WTC11 (cell line): Measurements from ENCODE around the gene CAMTA1. TPM values are rescaled to one million over a fixed set of nuclear protein-coding genes. Genes with fewer than 3 reads are reported as not detected.
A peak's percentile ranks its signal among the peaks of the same experiment; 100 is the strongest.

Experiments used
- ATAC-seq: fragments of 200-7000 bp; cut with Tn5 transposase; 2 replicates; pipeline ENCODE4 v1.10.0; 2021; ENCODE audit warnings: mild to moderate bottlenecking, moderate library complexity
- CTCF ChIA-PET: fragments of 300-600 bp; sonication (Branson Sonifier 250); formaldehyde crosslinking; loops from one replicate; lab custom pipeline; 2021; ENCODE audit warnings: antibody characterized with exemption; lab: Charles Lee
- POLR2A ChIA-PET: fragments of 350-600 bp; sonication (Branson Sonifier 250); formaldehyde crosslinking; loops from one replicate; lab custom pipeline; 2021; ENCODE audit warnings: antibody characterized with exemption; lab: Charles Lee
- DNase-seq: peaks from one replicate; pipeline ENCODE4 v3.0.0; 2021; ENCODE audit warnings: low spot score
- H3K27ac Mint-ChIP-seq: 2 replicates; pipeline ENCODE4 v1.8.0; 2021; ENCODE audit warnings: mixed read lengths
- H3K27me3 Mint-ChIP-seq: 2 replicates; pipeline ENCODE4 v1.8.0; 2021; ENCODE audit warnings: low read depth, mild to moderate bottlenecking, moderate library complexity, mixed read lengths
- H3K36me3 Mint-ChIP-seq: 2 replicates; pipeline ENCODE4 v1.8.0; 2021; ENCODE audit warnings: mixed read lengths
- H3K4me1 Mint-ChIP-seq: 2 replicates; pipeline ENCODE4 v1.8.0; 2022; ENCODE audit warnings: mixed read lengths
- H3K4me3 Mint-ChIP-seq: 2 replicates; pipeline ENCODE4 v1.8.0; 2021; ENCODE audit warnings: mild to moderate bottlenecking, moderate library complexity, mixed read lengths
- H3K9me3 Mint-ChIP-seq: 2 replicates; pipeline ENCODE4 v1.8.0; 2021; ENCODE audit warnings: mixed read lengths
- ATF1 ChIP-seq: sonication (generic); formaldehyde crosslinking; IDR thresholded peaks from 2 replicates; pipeline ENCODE4 v1.8.1; 2023; ENCODE audit warnings: mild to moderate bottlenecking, moderate library complexity, missing genetic modification reagents
- CREB1 ChIP-seq: sonication (generic); formaldehyde crosslinking; IDR thresholded peaks from 2 replicates; pipeline ENCODE4 v1.8.0; 2023; ENCODE audit warnings: mild to moderate bottlenecking, missing genetic modification reagents
- ESRRA ChIP-seq: sonication (generic); formaldehyde crosslinking; IDR thresholded peaks from 2 replicates; pipeline ENCODE4 v1.8.1; 2022; ENCODE audit warnings: mild to moderate bottlenecking, missing genetic modification reagents, borderline replicate concordance
- GRHL2 ChIP-seq: fragments of 250-450 bp; sonication (Bioruptor Pico); IDR thresholded peaks from 2 replicates; pipeline ENCODE4 v1.8.0; 2022; ENCODE audit warnings: mild to moderate bottlenecking, moderate library complexity; ENCODE audit not compliant: insufficient replicate concordance, severe bottlenecking
- HMGA2 ChIP-seq: fragments of 250-450 bp; sonication (Bioruptor Pico); IDR thresholded peaks from 2 replicates; pipeline ENCODE4 v1.4.0; 2021; ENCODE audit warnings: mild to moderate bottlenecking, moderate library complexity
- MYBL2 ChIP-seq: sonication (generic); formaldehyde crosslinking; IDR thresholded peaks from 2 replicates; pipeline ENCODE4 v1.8.1; 2023; ENCODE audit warnings: mild to moderate bottlenecking, moderate library complexity, missing genetic modification reagents
- NFATC4 ChIP-seq: fragments of 250-450 bp; sonication (Bioruptor Pico); IDR thresholded peaks from 2 replicates; pipeline ENCODE4 v1.9.0; 2021; ENCODE audit warnings: mild to moderate bottlenecking
- NR2C2 ChIP-seq: sonication (generic); formaldehyde crosslinking; IDR thresholded peaks from 2 replicates; pipeline ENCODE4 v1.8.0; 2022; ENCODE audit warnings: mild to moderate bottlenecking, missing genetic modification reagents
- PRDM15 ChIP-seq: sonication (generic); formaldehyde crosslinking; IDR thresholded peaks from 2 replicates; pipeline ENCODE4 v1.8.0; 2022; ENCODE audit warnings: missing genetic modification reagents
- PRRX2 ChIP-seq: fragments of 250-450 bp; sonication (Bioruptor Pico); IDR thresholded peaks from 2 replicates; pipeline ENCODE4 v1.8.0; 2021; ENCODE audit warnings: mild to moderate bottlenecking
- ZSCAN18 ChIP-seq: fragments of 250-450 bp; sonication (Bioruptor Pico); IDR thresholded peaks from 2 replicates; pipeline ENCODE4 v2.1.2; 2022; ENCODE audit warnings: mild to moderate bottlenecking, moderate library complexity
- total RNA-seq: library from RNA; stranded (reverse); gene quantifications from 3 replicates; pipeline ENCODE4 v1.2.3, GENCODE V29; 2021
- TF ChIP-seq, protein P1 (sequence below): fragments of 250-450 bp; sonication (Bioruptor Pico); conservative IDR thresholded peaks from 2 replicates; pipeline ENCODE4 v1.9.0; 2021; ENCODE audit warnings: mild to moderate bottlenecking
- TF ChIP-seq, protein P2 (sequence below): sonication (generic); formaldehyde crosslinking; IDR thresholded peaks from 2 replicates; pipeline ENCODE4 v1.8.1; 2023; ENCODE audit warnings: mild to moderate bottlenecking, missing genetic modification reagents
- TF ChIP-seq, protein P3 (sequence below): sonication (generic); formaldehyde crosslinking; IDR thresholded peaks from 2 replicates; pipeline ENCODE4 v1.8.0; 2022; ENCODE audit warnings: mild to moderate bottlenecking, missing genetic modification reagents
- TF ChIP-seq, protein P4 (sequence below): sonication (generic); formaldehyde crosslinking; IDR thresholded peaks from 2 replicates; pipeline ENCODE4 v1.8.0; 2023; ENCODE audit warnings: mild to moderate bottlenecking, missing genetic modification reagents

The CAMTA1 gene
- total RNA-seq, 1 experiment from 2014 or later = 86.4 TPM

DNA sequence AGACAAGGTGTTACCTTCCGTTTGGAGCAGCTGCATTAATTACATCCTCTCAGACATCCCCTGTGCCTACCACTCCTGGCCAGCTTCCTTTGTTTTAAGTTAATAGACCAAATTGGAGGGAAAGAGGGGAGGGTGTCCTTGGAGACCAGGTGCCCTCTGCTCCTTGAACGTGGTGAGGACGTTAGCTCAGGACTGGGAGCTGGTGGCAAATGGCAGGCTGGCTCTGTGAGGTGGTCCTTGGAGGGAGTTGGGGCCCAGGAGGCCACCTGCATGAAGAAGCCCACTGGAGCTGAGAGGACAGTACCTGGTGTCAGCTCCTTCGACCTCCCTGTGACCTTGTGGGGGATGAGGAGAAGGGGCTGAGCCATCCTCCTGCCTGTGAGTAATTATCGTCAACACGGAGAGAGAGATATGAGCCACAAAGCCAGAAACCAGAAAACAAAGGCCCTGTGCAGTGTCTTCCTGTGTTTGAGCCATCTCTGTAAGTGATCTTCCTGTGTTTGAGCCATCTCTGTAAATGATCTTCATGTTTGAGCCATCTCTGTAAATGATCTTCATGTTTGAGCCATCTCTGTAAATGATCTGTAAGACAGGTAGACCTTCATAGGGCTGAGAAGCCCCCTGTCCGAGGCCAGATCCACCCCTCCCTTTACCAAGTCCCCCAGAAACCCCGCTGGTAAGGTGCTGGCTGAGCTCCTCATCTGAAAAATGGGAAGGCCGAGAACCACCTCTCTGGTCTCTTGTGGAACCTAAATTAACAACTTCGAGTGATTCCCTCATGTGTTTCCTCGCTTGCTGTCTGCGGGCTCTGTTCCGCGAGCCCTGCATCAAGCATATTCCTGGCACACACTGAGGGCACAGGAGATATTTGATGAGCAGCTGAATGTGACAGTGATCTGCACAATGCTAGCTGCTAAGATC, 126.0 kb downstream of the CAMTA1 start:
- POLR2A ChIA-PET = no interaction called here
- DNase-seq = no peak
- no peak overlapping the region for H3K27ac Mint-ChIP-seq
- TF ChIP-seq NR2C2 (CRISPR knock-in tag) = no peak
- no peak for TF ChIP-seq ATF1 (CRISPR knock-in tag)
- no peak for TF ChIP-seq PRRX2 (CRISPR knock-in tag)
- TF ChIP-seq, protein P1, sequence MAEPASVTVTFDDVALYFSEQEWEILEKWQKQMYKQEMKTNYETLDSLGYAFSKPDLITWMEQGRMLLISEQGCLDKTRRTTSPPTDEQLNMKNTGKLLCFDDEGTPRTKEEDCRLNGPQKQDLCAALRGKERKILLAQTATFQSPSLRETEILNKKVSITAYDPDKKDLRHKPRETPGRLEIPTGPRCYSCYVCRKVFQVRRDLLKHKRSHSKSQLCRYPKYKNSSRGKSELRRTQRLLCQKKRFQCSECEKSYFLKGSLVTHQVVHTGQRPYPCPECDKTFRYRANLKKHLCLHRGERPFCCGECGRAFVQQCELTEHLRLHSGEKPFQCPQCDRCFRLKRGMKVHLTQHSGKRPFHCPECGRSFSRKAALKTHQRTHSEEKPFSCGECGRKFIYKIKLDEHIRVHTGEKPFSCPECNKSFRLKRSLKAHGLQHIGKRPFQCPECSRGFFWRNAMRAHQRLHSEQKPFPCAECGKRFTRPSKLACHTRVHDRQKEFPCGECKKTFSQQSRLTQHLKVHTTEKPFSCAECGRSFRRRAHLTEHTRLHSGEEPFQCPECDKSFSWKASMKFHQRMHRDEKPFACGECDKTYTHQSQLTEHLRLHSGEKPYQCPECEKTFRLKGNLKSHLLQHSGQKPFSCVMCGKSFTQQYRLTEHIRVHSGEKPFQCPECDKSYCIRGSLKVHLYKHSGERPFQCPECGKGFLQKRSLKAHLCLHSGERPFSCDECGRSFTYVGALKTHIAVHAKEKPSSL (CRISPR knock-in tag) = no peak
- TF ChIP-seq, protein P2, sequence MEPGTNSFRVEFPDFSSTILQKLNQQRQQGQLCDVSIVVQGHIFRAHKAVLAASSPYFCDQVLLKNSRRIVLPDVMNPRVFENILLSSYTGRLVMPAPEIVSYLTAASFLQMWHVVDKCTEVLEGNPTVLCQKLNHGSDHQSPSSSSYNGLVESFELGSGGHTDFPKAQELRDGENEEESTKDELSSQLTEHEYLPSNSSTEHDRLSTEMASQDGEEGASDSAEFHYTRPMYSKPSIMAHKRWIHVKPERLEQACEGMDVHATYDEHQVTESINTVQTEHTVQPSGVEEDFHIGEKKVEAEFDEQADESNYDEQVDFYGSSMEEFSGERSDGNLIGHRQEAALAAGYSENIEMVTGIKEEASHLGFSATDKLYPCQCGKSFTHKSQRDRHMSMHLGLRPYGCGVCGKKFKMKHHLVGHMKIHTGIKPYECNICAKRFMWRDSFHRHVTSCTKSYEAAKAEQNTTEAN = no peak
- TF ChIP-seq, protein P3, sequence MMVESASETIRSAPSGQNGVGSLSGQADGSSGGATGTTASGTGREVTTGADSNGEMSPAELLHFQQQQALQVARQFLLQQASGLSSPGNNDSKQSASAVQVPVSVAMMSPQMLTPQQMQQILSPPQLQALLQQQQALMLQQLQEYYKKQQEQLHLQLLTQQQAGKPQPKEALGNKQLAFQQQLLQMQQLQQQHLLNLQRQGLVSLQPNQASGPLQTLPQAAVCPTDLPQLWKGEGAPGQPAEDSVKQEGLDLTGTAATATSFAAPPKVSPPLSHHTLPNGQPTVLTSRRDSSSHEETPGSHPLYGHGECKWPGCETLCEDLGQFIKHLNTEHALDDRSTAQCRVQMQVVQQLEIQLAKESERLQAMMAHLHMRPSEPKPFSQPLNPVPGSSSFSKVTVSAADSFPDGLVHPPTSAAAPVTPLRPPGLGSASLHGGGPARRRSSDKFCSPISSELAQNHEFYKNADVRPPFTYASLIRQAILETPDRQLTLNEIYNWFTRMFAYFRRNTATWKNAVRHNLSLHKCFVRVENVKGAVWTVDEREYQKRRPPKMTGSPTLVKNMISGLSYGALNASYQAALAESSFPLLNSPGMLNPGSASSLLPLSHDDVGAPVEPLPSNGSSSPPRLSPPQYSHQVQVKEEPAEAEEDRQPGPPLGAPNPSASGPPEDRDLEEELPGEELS (CRISPR knock-in tag) = no peak
- no peak for ATAC-seq
- peaks cover 3% of the 10 kb centered on the region; the same call in 1 of the 2 replicates for H3K27me3 Mint-ChIP-seq
- H3K4me3 Mint-ChIP-seq = no peak overlapping the region
- CTCF ChIA-PET = interaction anchor here (1.2 to 2.1 kb wide), 3 partner anchors 52 to 210 kb away, joined by 4 to 7 read pairs (median 4); no protein-coding TSS in a partner anchor
- peaks cover 53% of the 10 kb centered on the region for H3K4me1 Mint-ChIP-seq
- peaks cover 5% of the 10 kb centered on the region for H3K9me3 Mint-ChIP-seq
- peaks cover 4% of the 10 kb centered on the region for H3K36me3 Mint-ChIP-seq

DNA sequence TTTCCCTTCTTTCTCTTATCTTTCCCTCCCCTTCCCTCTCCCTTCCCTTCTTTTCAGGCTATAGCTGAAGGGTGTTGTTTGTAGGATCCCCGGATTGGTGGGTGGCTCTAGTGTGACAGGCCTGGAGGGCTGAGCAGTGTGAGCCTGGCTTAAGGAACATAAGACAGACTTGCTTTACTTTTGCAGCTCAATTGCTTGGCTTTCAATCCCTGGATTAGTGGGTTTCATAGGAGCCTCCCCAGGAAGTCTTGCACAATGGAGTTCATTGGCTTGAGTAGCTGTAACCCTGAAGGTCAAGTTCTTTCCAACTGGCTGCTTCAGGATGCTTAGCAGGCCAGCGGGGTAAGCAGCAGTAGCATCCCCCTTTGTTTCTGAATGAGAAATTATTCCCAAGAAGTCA, 126.7 kb downstream of the CAMTA1 start:
- POLR2A ChIA-PET = no interaction called here
- DNase-seq (no peak), ATAC-seq (peak; percentile 40)
- peaks cover 46% of the 10 kb centered on the region for H3K4me1 Mint-ChIP-seq
- no peak for TF ChIP-seq PRDM15 (CRISPR knock-in tag)
- no peak overlapping the region for H3K4me3 Mint-ChIP-seq
- no peak overlapping the region for H3K27ac Mint-ChIP-seq
- H3K27me3 Mint-ChIP-seq = peaks cover 3% of the 10 kb centered on the region; the same call in 1 of the 2 replicates
- peaks cover 4% of the 10 kb centered on the region for H3K36me3 Mint-ChIP-seq
- CTCF ChIA-PET = interaction anchor here (0.6 to 2.1 kb wide), 4 partner anchors 43 to 158 kb away, joined by 3 to 7 read pairs (median 4); no protein-coding TSS in a partner anchor
- peaks cover 5% of the 10 kb centered on the region for H3K9me3 Mint-ChIP-seq

DNA sequence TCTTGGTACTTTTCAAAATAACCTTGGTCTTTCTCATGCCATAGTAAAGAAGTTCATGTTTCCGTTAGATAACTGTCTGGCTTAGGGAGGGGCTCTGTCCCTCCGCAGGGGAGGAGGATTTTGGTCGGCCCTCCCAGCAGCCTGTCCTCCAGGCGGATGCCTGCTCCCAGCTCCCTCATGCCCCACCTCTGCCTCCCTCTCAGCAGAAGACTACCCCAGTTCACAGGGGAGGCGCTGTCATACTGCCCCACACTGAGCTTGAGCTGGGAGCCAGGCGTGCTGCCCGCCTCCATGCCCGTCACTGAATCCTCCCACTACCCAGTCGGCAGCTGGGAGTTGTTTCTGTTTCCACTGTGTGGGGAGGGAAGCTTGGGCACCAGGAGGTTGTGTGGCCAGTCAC, 127.3 kb downstream of the CAMTA1 start:
- POLR2A ChIA-PET = no interaction called here
- H3K4me3 Mint-ChIP-seq = no peak overlapping the region
- no peak overlapping the region for H3K27ac Mint-ChIP-seq
- CTCF ChIA-PET = interaction anchor here (0.6 to 2.1 kb wide), 5 partner anchors 42 to 211 kb away, joined by 3 to 7 read pairs (median 3); partner anchors contain the start of gene DNAJC11
- peaks cover 42% of the 10 kb centered on the region for H3K4me1 Mint-ChIP-seq
- no peak for DNase-seq
- H3K27me3 Mint-ChIP-seq = peaks cover 3% of the 10 kb centered on the region; the same call in 1 of the 2 replicates
- peaks cover 5% of the 10 kb centered on the region for H3K9me3 Mint-ChIP-seq
- peak; percentile 54 for ATAC-seq
- peaks cover 4% of the 10 kb centered on the region for H3K36me3 Mint-ChIP-seq
- TF ChIP-seq GRHL2 (CRISPR knock-in tag) = no peak
- TF ChIP-seq CREB1 (CRISPR knock-in tag) = no peak
- TF ChIP-seq NFATC4 (CRISPR knock-in tag) = no peak
- no peak for TF ChIP-seq HMGA2 (CRISPR knock-in tag)
- TF ChIP-seq, protein P4, sequence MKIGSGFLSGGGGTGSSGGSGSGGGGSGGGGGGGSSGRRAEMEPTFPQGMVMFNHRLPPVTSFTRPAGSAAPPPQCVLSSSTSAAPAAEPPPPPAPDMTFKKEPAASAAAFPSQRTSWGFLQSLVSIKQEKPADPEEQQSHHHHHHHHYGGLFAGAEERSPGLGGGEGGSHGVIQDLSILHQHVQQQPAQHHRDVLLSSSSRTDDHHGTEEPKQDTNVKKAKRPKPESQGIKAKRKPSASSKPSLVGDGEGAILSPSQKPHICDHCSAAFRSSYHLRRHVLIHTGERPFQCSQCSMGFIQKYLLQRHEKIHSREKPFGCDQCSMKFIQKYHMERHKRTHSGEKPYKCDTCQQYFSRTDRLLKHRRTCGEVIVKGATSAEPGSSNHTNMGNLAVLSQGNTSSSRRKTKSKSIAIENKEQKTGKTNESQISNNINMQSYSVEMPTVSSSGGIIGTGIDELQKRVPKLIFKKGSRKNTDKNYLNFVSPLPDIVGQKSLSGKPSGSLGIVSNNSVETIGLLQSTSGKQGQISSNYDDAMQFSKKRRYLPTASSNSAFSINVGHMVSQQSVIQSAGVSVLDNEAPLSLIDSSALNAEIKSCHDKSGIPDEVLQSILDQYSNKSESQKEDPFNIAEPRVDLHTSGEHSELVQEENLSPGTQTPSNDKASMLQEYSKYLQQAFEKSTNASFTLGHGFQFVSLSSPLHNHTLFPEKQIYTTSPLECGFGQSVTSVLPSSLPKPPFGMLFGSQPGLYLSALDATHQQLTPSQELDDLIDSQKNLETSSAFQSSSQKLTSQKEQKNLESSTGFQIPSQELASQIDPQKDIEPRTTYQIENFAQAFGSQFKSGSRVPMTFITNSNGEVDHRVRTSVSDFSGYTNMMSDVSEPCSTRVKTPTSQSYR (CRISPR knock-in tag) = no peak
- no peak for TF ChIP-seq MYBL2
- TF ChIP-seq ZSCAN18 (CRISPR knock-in tag) = no peak
- no peak for TF ChIP-seq ESRRA
